Kidney (tissue), 14 donors: ENCODE measurements around the gene TBX1. TPM values are rescaled to one million over a fixed set of nuclear protein-coding genes. Genes with fewer than 3 reads are reported as not detected.

Source experiments
- DNase-seq, 5 donors: peaks; one replicate each; pipeline ENCODE4 v3.0.0-alpha.2; 2013 to 2020
- FAIRE-seq: peaks from 2 replicates; lab custom pipeline; 2012; peaks lifted over from hg19 to GRCh38; lab: Jason Lieb, UNC
- H3K27ac ChIP-seq, 2 donors: one replicate each; pipeline ENCODE4 v1.7.0; 2013; ENCODE audit warnings: low read depth in 2 of 2, low read length in 2 of 2, inconsistent platforms in 1 of 2
- H3K27me3 ChIP-seq: one replicate; pipeline ENCODE4 v1.7.1; 2013; ENCODE audit warnings: low read length, inconsistent platforms; ENCODE audit not compliant: control insufficient read depth, insufficient read depth
- H3K36me3 ChIP-seq, 3 donors: one replicate each; pipeline versions ENCODE4 v1.7.0 to v1.7.1; 2013; ENCODE audit warnings: low read length in 3 of 3, control low read depth in 1 of 3, inconsistent platforms in 1 of 3; ENCODE audit not compliant: insufficient read depth in 3 of 3, control insufficient read depth in 2 of 3
- H3K4me1 ChIP-seq, 3 donors: one replicate each; pipeline versions ENCODE4 v1.7.0 to v1.7.1; 2013; ENCODE audit warnings: low read length in 3 of 3, inconsistent platforms in 1 of 3, low read depth in 1 of 3; ENCODE audit not compliant: control insufficient read depth in 2 of 3, insufficient read depth in 2 of 3
- H3K4me3 ChIP-seq, 3 donors: one replicate each; pipeline versions ENCODE4 v1.7.0 to v1.8.1; 2013; ENCODE audit warnings: low read length in 3 of 3, control low read depth in 1 of 3, inconsistent platforms in 1 of 3
- H3K9ac ChIP-seq, 3 donors: one replicate each; pipeline versions ENCODE4 v1.7.0 to v1.7.1; 2013; ENCODE audit warnings: low read length in 3 of 3, control low read depth in 1 of 3, inconsistent platforms in 1 of 3
- H3K9me3 ChIP-seq, 3 donors: one replicate each; pipeline versions ENCODE4 v1.7.0 to v1.7.1; 2013; ENCODE audit warnings: low read length in 3 of 3, control low read depth in 1 of 3, inconsistent platforms in 1 of 3; ENCODE audit not compliant: control insufficient read depth in 2 of 3, insufficient read depth in 1 of 3
- intact Hi-C: fragments of 100-400 bp; cut with DNase I; formaldehyde crosslinking; loops from one replicate; pipeline ENCODE4 v1.11.1; 2022
- polyA plus RNA-seq: library from polyadenylated mRNA; stranded (reverse); fragments of 350-450 nt; fragmentation: Illumina TruSeq; extraction: RNeasy Lipid Tissue Mini Kit (QIAGEN cat#74804); gene quantifications from one replicate; pipeline ENCODE4 v1.2.3, GENCODE V29; 2014; ENCODE audit warnings: low read depth, low replicate concordance; ENCODE audit not compliant: insufficient read depth
- total RNA-seq: library from RNA; stranded (reverse); fragmentation: NEBNext Ultra II Directional; extraction: Animal tissue kit (Norgen Biotek cat#: 25700); gene quantifications from one replicate; pipeline ENCODE4 v1.2.1, GENCODE V29; 2021
- TF ChIP-seq, protein P1 (sequence below): IDR thresholded peaks from 3 replicates; pipeline ENCODE4 v1.5.1; 2012; ENCODE audit warnings: mild to moderate bottlenecking, moderate library complexity, borderline replicate concordance; ENCODE audit not compliant: insufficient read depth; ENCODE audit errors: extremely low read depth
- donor health status: control.
- donor health status: control.
- donor health status: control.
- donor health status: control.
- donor health status: control.
- donor health status: DM: yes; HTN: yes; CAD: no.
- donor health status: Normal renal cell carcinoma (clear cell type).

Gene TBX1
- total and polyA plus RNA-seq, 2 donors from 2014 or later: 0.45 to 5.5 TPM

DNA sequence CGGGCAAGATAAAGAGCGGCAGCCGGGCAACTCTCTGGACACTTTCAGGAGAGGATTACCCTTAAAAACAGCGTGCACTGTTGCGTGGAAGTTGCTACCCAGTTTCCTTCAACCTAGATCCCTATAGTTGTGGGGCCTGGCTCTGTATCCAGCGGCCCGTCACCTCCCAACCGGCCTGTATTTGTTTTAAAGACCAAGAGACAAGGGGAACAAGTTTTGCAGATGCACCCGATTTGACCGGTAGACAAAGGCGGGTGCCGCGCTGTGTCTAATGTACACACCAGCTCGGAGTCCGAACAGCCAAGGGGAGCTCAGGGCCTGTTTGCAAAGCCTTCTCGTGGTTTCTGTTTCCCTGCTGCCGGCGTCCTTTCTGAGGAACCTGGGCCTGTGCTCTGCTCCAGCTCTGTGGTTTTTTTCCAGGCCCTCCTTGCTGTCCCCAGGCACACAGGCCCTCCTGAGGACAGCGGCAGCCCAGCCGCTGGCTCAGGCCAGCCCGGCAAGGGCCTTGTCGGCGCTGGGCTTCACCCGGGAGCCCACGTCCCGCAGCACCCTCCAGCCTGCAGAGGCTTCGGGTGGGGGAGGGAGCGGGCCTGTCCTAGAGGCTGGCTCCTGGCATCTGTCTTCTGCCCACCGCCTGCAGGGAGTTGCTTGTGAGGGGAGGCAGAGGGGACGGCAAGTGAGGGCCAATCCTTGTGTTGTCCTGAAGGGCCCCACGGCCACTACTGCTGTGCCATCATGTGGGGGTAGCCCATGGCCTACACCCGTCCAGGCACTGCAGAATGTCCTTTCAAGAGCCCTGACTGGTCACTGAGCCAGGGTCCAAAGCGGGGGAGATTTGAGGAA is 1.4 kb downstream of the TBX1 start:
- H3K27ac ChIP-seq: no peak overlapping the region
- TF ChIP-seq, protein P1, sequence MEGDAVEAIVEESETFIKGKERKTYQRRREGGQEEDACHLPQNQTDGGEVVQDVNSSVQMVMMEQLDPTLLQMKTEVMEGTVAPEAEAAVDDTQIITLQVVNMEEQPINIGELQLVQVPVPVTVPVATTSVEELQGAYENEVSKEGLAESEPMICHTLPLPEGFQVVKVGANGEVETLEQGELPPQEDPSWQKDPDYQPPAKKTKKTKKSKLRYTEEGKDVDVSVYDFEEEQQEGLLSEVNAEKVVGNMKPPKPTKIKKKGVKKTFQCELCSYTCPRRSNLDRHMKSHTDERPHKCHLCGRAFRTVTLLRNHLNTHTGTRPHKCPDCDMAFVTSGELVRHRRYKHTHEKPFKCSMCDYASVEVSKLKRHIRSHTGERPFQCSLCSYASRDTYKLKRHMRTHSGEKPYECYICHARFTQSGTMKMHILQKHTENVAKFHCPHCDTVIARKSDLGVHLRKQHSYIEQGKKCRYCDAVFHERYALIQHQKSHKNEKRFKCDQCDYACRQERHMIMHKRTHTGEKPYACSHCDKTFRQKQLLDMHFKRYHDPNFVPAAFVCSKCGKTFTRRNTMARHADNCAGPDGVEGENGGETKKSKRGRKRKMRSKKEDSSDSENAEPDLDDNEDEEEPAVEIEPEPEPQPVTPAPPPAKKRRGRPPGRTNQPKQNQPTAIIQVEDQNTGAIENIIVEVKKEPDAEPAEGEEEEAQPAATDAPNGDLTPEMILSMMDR: no peak
- no peaks in the 10 kb centered on the region for H3K9me3 ChIP-seq
- FAIRE-seq (no peak), DNase-seq (no peak)
- no peak overlapping the region for H3K9ac ChIP-seq
- peaks cover 52% of the 10 kb centered on the region for H3K27me3 ChIP-seq
- no peak overlapping the region for H3K4me3 ChIP-seq
- H3K4me1 ChIP-seq: peaks cover 0 to 2% (median 0%) of the 10 kb centered on the region in 3 donors
- intact Hi-C loops: no loop called here
- no peaks in the 10 kb centered on the region for H3K36me3 ChIP-seq

DNA sequence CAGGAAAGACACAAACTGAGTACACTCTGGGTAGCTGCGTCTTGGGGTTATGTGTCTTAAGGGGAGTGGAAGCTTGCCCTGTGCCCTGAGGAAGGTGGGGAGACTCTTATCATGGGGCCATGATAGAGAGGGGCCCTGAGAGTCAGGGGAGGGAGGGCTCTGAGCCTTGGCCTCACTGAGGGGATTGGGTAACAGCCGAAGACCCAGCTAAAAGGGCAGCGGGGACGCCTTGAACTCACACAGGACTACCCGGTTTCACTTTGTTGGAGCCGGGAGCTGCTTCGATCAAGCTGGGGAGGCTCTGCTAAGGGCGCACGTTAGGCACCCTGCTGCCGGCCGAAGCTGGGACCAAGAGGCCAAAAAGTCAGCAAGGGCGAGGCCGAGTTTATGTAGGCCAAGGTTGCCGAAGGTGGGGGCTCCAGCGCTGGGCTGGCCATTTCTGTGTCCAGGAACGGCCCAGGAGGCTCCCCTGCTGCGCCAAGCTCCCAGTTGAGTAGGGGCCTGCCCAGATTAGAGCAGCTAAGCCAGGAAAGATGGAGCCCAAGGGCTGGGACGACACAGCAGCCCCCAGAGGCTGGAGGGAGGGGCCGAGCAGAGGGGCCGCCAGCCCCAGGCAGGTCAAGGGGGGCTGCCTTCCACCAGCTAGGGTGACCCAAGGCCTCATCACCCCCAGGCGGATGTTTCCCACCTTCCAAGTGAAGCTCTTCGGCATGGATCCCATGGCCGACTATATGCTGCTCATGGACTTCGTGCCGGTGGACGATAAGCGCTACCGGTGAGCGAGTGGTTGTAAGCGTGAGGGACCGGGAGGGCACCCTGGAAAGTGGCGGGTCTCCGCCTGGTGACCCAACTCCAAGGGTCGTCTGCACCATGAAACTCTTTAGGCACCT is 2.2 kb downstream of the TBX1 start:
- Histone ChIP-seq H3K27ac (no peak overlapping the region), H3K4me1 (no peaks in the 10 kb centered on the region), H3K27me3 (peaks cover 48% of the 10 kb centered on the region), H3K4me3 (no peak overlapping the region), H3K9ac (no peak overlapping the region), H3K9me3 (no peaks in the 10 kb centered on the region), H3K36me3 (no peaks in the 10 kb centered on the region)
- no peak for FAIRE-seq
- no peak for DNase-seq
- TF ChIP-seq, protein P1: no peak
- intact Hi-C loops: no loop called here

DNA sequence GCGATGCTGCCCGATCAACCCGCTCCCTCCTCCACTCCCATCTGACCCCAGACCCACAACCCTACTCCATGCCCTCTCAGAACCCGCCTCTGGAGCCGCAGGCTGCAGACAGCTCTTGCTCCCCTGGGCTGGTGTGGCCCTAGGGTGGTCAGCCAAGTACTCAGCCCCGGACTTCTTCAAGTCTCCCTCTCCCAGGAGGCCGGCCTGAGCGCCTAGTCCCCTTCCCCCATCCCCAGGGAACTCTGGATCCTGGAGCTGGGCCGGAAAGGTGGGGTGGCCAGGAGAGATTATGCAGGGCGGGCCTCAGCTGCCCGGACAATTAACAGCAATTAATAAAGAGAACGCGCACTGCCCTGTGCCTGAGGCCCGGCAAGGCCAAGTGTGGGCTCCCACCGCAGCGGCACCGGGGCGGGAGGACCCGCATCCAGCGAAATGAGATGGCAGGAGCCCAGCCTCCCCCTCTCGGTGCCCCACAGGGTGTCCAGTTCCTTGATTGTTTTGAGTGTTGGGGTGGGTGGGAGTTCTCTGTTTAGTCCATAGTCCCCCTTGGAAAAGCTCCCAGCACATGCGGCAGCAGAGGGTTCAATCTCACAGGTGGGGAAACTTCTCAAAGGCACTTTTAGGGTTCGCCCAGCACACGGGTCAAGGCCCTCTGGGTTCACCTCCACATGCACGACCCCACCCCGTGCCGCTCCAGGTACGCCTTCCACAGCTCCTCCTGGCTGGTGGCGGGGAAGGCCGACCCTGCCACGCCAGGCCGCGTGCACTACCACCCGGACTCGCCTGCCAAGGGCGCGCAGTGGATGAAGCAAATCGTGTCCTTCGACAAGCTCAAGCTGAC is 3.1 kb downstream of the TBX1 start:
- Histone ChIP-seq H3K4me1 (peaks cover 0 to 3% (median 0%) of the 10 kb centered on the region in 3 donors), H3K27ac (no peak overlapping the region), H3K36me3 (no peaks in the 10 kb centered on the region), H3K9ac (no peak overlapping the region), H3K4me3 (no peak overlapping the region), H3K9me3 (no peaks in the 10 kb centered on the region), H3K27me3 (peaks cover 54% of the 10 kb centered on the region)
- FAIRE-seq: no peak
- intact Hi-C loops: no loop called here
- TF ChIP-seq, protein P1: no peak
- DNase-seq: no peak
